SIG-M5 treated with dmso at 0.1 percent for 504 hours (cell line): Measurements from ENCODE around the gene MAGI2.

Experiments
- DNase-seq: peaks from one replicate; lab custom pipeline; 2025; ENCODE audit not compliant: unreplicated experiment; lab: John Stamatoyannopoulos, UW

The MAGI2 gene

GRCh38 chr7:79453558-79454360 lies at the start of gene MAGI2:
MAGI2 (minus strand) TSS chr7:79453667; CDS start chr7:79453320, 347 bp downstream.
- no peak for DNase-seq

GRCh38 chr7:79502151-79502550 lies 48.7 kb upstream of the MAGI2 start:
- DNase-seq = no peak

- no peak for DNase-seq
Observed at GRCh38 chr7:79500759-79501158, 47.3 kb upstream of the MAGI2 start.

DNA sequence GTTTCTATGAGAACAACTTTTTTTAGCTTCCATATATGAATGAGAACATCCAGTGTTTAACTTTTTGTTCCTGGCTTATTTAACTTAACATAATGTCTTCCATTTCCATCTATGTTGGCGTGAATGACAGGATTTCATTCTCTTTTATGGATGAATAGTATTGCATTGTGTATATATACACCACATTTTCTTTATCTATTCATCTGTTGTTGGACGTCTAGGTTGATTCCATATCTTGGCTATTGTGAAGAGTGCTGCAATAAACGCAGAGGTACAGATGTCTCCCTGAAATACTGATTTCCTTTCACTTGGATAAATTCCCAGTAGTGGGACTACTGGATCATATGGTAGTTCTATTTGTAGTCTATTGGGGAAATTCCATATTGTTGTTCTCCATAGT lies 44.3 kb upstream of the MAGI2 start:
- no peak for DNase-seq

DNA sequence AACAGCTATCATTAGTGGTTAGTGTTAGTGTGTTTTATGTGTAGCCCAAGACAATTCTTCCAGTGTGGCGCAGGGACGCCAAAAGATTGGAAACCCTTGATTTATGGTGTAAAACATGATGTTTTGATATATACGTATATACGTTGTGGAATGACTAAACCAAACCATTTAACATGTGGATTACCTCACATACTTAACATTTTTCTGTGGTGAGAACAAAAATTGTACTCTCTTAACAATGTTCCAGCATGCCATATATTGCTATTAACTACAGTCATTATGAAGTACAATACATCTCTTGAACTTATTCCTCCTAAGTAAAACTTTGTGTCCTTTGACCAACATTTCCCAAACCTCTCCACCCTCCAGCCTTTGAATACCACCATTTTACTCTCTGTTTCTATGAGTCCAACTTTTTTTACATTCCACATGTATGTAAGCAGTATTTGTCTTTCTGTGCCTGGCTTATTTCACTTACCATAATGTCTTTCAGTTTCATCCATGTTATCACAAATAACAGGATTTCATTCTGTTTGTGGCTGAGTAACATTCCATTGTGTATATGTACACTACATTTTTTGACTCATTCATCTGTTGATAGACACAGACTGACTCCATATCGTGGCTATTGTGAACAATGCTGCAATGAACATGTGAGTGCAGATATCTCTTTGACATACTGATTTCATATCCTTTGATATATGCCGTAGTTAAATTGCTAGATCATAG lies 42.2 kb upstream of the MAGI2 start:
- no peak for DNase-seq

DNA sequence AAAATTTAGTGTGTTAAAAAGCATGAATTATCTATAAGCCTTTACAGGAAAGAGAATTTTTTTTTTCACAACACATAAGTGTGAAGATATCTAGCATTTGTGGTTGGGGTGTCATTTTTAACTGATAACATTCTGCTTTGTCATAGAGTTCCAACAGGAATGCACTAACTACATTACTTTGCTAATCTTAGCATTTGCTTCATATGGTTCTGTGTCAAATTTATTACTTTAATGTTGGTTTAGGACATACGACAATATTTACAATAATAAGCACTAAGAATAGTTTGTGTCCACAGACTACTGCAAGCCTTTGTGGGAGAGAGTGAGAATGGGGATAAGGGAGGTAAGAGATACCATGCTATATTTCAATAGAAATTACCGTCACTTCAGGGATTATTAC lies 40.6 kb upstream of the MAGI2 start:
- no peak for DNase-seq

- no peak for DNase-seq
Observed at GRCh38 chr7:79489371-79489770, 35.9 kb upstream of the MAGI2 start.

DNA sequence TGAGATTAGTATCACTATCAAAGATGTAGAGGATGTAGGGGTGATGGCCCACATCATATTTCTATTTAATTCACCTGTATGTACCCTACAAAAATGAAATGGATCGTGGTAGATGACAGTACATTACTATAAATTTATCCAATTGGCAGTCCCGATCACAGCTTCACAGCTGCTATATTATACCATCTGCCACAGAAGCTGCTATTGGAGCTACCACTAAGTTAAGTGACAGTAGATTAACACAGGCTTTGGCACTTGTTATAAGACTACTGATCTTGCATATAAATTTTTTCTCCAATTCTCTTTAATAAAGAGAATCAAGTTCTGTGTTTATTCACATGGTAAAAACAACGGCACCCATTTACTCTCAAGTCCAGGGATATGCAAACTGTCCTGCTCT lies 24.9 kb upstream of the MAGI2 start:
- no peak for DNase-seq

DNA sequence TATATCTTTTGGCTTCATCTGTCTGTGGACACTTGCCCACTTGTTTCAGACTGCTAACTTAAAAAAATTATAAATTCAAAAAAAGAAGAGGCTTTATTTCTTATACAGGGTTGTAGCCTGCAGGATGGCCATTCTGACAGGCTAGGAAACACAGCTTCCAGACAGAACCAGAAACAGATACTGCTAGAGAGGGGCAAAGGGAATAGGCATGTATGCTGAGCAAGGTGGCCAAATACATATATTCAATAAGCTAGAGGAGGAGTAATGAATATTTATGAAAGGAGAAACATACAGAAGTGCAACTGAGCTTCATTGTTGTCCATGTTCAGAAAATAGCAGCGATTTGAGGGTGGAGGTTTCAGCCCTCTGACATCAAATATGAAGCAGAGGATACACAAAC lies 22.0 kb upstream of the MAGI2 start:
- DNase-seq = no peak

DNA sequence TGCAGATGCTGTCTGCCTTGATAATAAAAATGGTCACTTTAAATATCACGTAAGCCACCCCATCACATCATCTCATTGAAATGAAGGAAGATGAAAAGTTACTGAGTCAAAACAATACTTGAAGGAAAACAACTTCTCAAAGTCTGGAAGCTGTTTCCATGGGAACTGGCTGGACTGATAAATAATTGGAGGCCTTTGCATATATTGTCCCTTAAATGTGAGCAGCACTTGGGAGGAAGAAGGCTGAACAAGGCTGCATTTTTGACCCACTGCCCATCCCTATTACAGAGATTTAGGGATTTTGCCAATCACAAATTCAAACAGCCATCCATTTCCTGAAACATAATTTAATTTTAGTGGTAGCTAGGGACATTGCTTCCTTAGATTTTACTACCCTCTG lies 18.2 kb upstream of the MAGI2 start:
- DNase-seq = no peak

GRCh38 chr7:79471283-79471682 lies 17.8 kb upstream of the MAGI2 start:
- DNase-seq = no peak

DNA sequence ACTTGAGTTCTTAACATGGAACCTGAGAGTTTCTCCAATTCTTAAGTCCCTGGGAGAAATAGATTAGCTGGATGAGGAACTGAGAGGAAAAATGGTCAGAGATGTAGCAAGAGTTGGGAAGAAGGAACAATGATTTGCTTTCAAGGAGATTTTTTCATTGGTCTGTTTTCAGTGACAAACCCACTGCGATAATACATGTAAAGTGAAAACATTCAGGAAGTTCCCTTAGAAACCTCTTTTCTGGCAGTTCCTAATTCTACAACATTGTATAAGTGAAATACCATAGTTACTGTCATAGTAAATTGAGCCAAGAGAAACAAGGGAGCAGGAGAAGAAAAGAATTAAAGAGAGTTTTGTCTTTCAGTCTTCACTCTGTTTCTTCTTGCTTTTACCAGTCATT lies 12.1 kb upstream of the MAGI2 start:
- no peak for DNase-seq

DNA sequence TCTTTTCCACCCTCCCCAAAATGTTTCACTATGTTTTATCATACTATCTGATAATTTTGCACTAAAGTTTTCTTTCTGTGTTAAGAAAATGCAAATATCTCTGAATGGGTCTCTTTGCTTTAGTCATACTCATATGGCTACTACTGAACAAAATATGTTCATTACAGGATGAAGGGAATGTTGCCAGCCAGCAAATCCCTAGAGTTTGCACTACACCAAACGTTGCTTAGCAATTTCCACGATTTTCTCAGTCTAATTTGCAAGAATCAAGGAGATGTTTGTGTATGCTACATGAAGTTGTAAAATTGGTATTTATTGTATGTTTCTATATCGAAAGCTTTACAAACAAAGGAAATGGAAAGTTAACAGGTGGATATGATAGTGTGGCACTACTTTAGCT lies 10.6 kb upstream of the MAGI2 start:
- no peak for DNase-seq

DNA sequence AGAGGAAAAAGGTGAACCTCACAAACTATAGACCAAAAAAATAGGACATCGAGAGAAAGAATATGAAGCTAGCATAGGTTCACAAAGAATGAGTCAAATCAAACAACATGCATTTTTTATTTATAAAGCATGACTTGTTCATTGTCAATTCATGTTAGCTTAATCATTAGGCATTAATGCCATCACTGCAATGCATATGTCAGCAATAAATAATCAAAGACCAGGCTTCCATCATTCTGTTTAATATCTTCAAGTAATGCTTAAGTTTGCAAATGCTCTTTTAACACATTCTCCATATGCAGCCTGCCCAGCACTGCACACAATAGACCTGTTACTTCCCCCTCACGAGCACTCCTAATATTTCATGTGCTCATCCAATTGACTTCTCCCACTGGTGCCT lies 8.9 kb upstream of the MAGI2 start:
- no peak for DNase-seq

DNA sequence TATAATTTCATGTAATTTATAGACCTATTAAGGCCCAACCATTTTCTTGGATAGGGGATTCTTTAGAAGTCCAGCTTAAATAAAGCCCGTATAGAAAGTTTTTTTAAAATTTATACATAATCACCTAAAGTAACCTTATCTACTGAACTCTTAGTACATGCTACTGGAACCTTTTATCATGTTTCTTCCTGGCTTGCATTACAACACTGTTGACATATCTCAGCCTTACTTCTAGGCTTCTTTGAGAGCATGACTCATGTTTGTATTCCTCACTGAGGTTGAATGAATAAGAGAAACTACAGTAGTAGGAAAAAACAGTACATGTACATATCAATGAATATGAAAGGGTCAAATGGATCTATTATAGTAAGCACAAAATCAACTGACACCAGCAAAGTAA lies 8.2 kb upstream of the MAGI2 start:
- DNase-seq = no peak

DNA sequence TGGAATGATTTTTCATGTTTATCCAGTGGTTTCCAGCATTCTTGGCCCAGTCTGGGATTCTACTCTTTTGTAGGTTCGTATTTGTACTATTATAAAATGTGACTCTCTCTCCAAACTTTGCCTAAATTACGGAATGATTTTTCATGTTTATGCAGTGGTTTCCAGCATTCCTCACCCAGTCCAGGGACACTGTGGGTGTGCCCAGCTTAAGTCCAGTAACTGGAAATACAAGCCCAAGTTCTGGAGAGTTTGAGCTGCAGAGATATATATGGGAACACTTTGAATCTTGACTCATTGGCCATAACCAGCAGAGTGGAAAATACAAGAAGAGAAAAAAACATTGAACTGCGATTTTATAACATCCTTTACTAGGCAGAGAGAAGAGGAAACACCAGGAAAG lies 5.9 kb upstream of the MAGI2 start:
- no peak for DNase-seq

- no peak for DNase-seq
Observed at GRCh38 chr7:79458796-79459195, 5.3 kb upstream of the MAGI2 start.

GRCh38 chr7:79455173-79455790 lies 1.8 kb upstream of the MAGI2 start:
- DNase-seq = no peak

- DNase-seq = no peak
Observed at GRCh38 chr7:79454361-79454960, 994 bp upstream of the MAGI2 start.

GRCh38 chr7:79453266-79453557 lies 255 bp downstream of the MAGI2 start:
- no peak for DNase-seq

GRCh38 chr7:79452495-79453265 lies 787 bp downstream of the MAGI2 start:
- DNase-seq = no peak
